ENCODE measurements around the gene LILRA1. TPM values are rescaled to one million over a fixed set of nuclear protein-coding genes. Genes with fewer than 3 reads are reported as not detected.
"Not testable (repeated sequence)": the region's sequence is repeated elsewhere in the genome, so short reads cannot be mapped to it uniquely, and the experiment has no call there.

The LILRA1 gene
- total RNA-seq, 3 donors from 2014 or later (not counting 1 experiment from before 2014, with no cell fraction given): 1.4 to 13.0 (median 6.1) TPM

GRCh38 chr19:54561840-54562239 lies 31.6 kb upstream of the LILRA1 start:
- H3K36me3 ChIP-seq (ENCODE audit: control insufficient read depth, insufficient read depth, low read length): no peaks in the 10 kb centered on the region
- H3K4me3 ChIP-seq (ENCODE audit: low read length): no peak overlapping the region
- Mint-ChIP-seq H3K27ac (no peak overlapping the region), H3K4me3 (no peak overlapping the region), H3K36me3 (no peaks in the 10 kb centered on the region), H3K27me3 (ENCODE audit: low read depth in 2 of 2) (peaks cover 29 to 52% of the 10 kb centered on the region in 2 donors), H3K4me1 (no peaks in the 10 kb centered on the region), H3K9me3 (no peaks in the 10 kb centered on the region)
- intact Hi-C loops (cut with micrococcal nuclease): no loop called here
- H3K27me3 ChIP-seq (ENCODE audit: control insufficient read depth, insufficient read depth, low read length): peaks cover 4% of the 10 kb centered on the region
- no peak overlapping the region for H3K27ac ChIP-seq (ENCODE audit: low read length)
- no peaks in the 10 kb centered on the region for H3K9me3 ChIP-seq (ENCODE audit: control insufficient read depth, insufficient read depth, low read length)
- TF ChIP-seq CTCF (IDR thresholded peaks at IDR 0.05): no peak
- ATAC-seq: no peak
- 85% methylated on average over 14 of the region's 14 CpGs for WGBS (ENCODE audit: insufficient coverage)
- no peaks in the 10 kb centered on the region for H3K4me1 ChIP-seq (ENCODE audit: control insufficient read depth, insufficient read depth, low read length)
- no peak for DNase-seq

DNA sequence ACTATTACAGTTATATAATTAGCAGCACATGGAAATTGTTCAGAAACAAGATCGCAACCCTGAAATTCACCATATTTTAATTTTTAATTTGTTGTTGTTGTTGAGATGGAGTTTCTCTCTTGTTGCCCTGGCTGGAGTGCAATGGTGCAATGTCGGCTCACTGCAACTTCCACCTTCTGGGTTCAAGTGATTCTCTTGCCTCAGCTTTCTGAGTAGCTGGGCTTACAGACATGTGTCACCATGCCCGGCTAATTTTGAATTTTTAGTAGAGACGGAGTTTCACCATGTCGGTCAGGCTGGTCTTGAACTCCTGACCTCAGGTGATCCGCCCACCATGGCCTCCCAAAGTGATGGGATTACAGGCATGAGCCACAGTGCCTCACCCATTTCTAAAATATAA lies 30.2 kb upstream of the LILRA1 start:
- ATAC-seq; H3K27me3 ChIP-seq (ENCODE audit: control insufficient read depth, insufficient read depth, low read length); H3K27ac ChIP-seq (ENCODE audit: low read length); H3K4me3 Mint-ChIP-seq; H3K9me3 ChIP-seq (ENCODE audit: control insufficient read depth, insufficient read depth, low read length); H3K4me1 ChIP-seq (ENCODE audit: control insufficient read depth, insufficient read depth, low read length); H3K4me1 Mint-ChIP-seq; H3K4me3 ChIP-seq (ENCODE audit: low read length); H3K9me3 Mint-ChIP-seq; H3K27ac Mint-ChIP-seq; H3K36me3 Mint-ChIP-seq; DNase-seq; intact Hi-C loops (cut with micrococcal nuclease); H3K36me3 ChIP-seq (ENCODE audit: control insufficient read depth, insufficient read depth, low read length): not testable (repeated sequence)
- H3K27me3 Mint-ChIP-seq (ENCODE audit: low read depth in 2 of 2): peaks cover 29 to 61% of the 10 kb centered on the region in 2 donors
- WGBS (ENCODE audit: insufficient coverage): 98% methylated on average over 4 of the region's 6 CpGs

GRCh38 chr19:54570316-54570715 lies 23.1 kb upstream of the LILRA1 start:
- peaks cover 38 to 52% of the 10 kb centered on the region in 2 donors for H3K27me3 Mint-ChIP-seq (ENCODE audit: low read depth in 2 of 2)
- WGBS (ENCODE audit: insufficient coverage): 81% methylated on average over 3 of the region's 3 CpGs
- Histone ChIP-seq H3K4me3 (ENCODE audit: low read length) (no peak overlapping the region), H3K36me3 (ENCODE audit: control insufficient read depth, insufficient read depth, low read length) (no peaks in the 10 kb centered on the region), H3K27ac (ENCODE audit: low read length) (no peak overlapping the region), H3K4me1 (ENCODE audit: control insufficient read depth, insufficient read depth, low read length) (peaks cover 29% of the 10 kb centered on the region), H3K9me3 (ENCODE audit: control insufficient read depth, insufficient read depth, low read length) (no peaks in the 10 kb centered on the region), H3K27me3 (ENCODE audit: control insufficient read depth, insufficient read depth, low read length) (peaks cover 20% of the 10 kb centered on the region)
- intact Hi-C loops (cut with micrococcal nuclease): no loop called here
- DNase-seq: no peak
- ATAC-seq: no peak
- H3K4me3 Mint-ChIP-seq: no peak overlapping the region
- H3K4me1 Mint-ChIP-seq: peaks cover 24% of the 10 kb centered on the region in 2 donors
- H3K27ac Mint-ChIP-seq: no peak overlapping the region
- no peaks in the 10 kb centered on the region for H3K9me3 Mint-ChIP-seq
- H3K36me3 Mint-ChIP-seq: no peaks in the 10 kb centered on the region
- TF ChIP-seq CTCF (IDR thresholded peaks at IDR 0.05): no peak

GRCh38 chr19:54571715-54572615 lies 21.5 kb upstream of the LILRA1 start:
- intact Hi-C loops (cut with micrococcal nuclease); H3K27ac Mint-ChIP-seq: not testable (repeated sequence)

More at GRCh38 chr19:54571715-54572615, 21.5 kb upstream of the LILRA1 start:
- H3K27me3 ChIP-seq (ENCODE audit: control insufficient read depth, insufficient read depth, low read length): peaks cover 20% of the 10 kb centered on the region
- WGBS (ENCODE audit: insufficient coverage): 54% methylated on average over 14 of the region's 17 CpGs
- peaks cover 36% of the 10 kb centered on the region for H3K4me1 ChIP-seq (ENCODE audit: control insufficient read depth, insufficient read depth, low read length)
- not testable (repeated sequence) for H3K9me3 Mint-ChIP-seq; H3K4me3 Mint-ChIP-seq; H3K4me3 ChIP-seq (ENCODE audit: low read length); ATAC-seq; H3K36me3 Mint-ChIP-seq; H3K27ac ChIP-seq (ENCODE audit: low read length); H3K36me3 ChIP-seq (ENCODE audit: control insufficient read depth, insufficient read depth, low read length); H3K9me3 ChIP-seq (ENCODE audit: control insufficient read depth, insufficient read depth, low read length); DNase-seq
- H3K27me3 Mint-ChIP-seq (ENCODE audit: low read depth in 2 of 2): peaks cover 35 to 37% of the 10 kb centered on the region in 2 donors
- H3K4me1 Mint-ChIP-seq: peaks cover 24 to 31% of the 10 kb centered on the region in 2 donors

Measured in natural killer cell (primary cell).